ENCODE measurements around the gene EIF5.

Gene EIF5

GRCh38 chr14:103385929-103386712, 52.1 kb downstream of the EIF5 start:
- DNase-seq = peak; percentile 39
- in situ Hi-C loops (cut with MboI; ENCODE audit: low pct_unique_long_range_greater_than_20kb, low sequenced_read_pairs) = no loop called here

- DNase-seq = peak; percentile 30
- in situ Hi-C loops (cut with MboI; ENCODE audit: low pct_unique_long_range_greater_than_20kb, low sequenced_read_pairs) = no loop called here
Measured at GRCh38 chr14:103386713-103387329, 52.8 kb downstream of the EIF5 start.

- no peak for DNase-seq
- in situ Hi-C loops (cut with MboI; ENCODE audit: low pct_unique_long_range_greater_than_20kb, low sequenced_read_pairs) = no loop called here
Measured at GRCh38 chr14:103388664-103389063, 54.6 kb downstream of the EIF5 start.

GRCh38 chr14:103390605-103391004, 56.6 kb downstream of the EIF5 start:
- DNase-seq = no peak
- in situ Hi-C loops (cut with MboI; ENCODE audit: low pct_unique_long_range_greater_than_20kb, low sequenced_read_pairs) = no loop called here

- DNase-seq = peak; percentile 62
- in situ Hi-C loops (cut with MboI; ENCODE audit: low pct_unique_long_range_greater_than_20kb, low sequenced_read_pairs) = no loop called here
Measured at GRCh38 chr14:103391048-103391447, 57.0 kb downstream of the EIF5 start.

GRCh38 chr14:103392106-103392505, 58.1 kb downstream of the EIF5 start:
- no peak for DNase-seq
- in situ Hi-C loops (cut with MboI; ENCODE audit: low pct_unique_long_range_greater_than_20kb, low sequenced_read_pairs) = no loop called here

GRCh38 chr14:103392572-103392971, 58.5 kb downstream of the EIF5 start:
- in situ Hi-C loops (cut with MboI; ENCODE audit: low pct_unique_long_range_greater_than_20kb, low sequenced_read_pairs) = no loop called here
- DNase-seq = no peak

GRCh38 chr14:103393070-103393469, 59.0 kb downstream of the EIF5 start:
- DNase-seq = no peak
- in situ Hi-C loops (cut with MboI; ENCODE audit: low pct_unique_long_range_greater_than_20kb, low sequenced_read_pairs) = no loop called here

GRCh38 chr14:103393676-103394626, 59.9 kb downstream of the EIF5 start:
- DNase-seq = peak; percentile 65
- in situ Hi-C loops (cut with MboI; ENCODE audit: low pct_unique_long_range_greater_than_20kb, low sequenced_read_pairs) = no loop called here
